ENCODE data around the gene LRCH1.
A peak's percentile ranks its signal among the peaks of the same experiment; 100 is the strongest.

LRCH1 gene

GRCh38 chr13:46605076-46605824 is 52.3 kb downstream of the LRCH1 start:
- TF ChIP-seq CTCF (IDR thresholded peaks at IDR 0.05; ENCODE audit: insufficient read depth, missing control alignments): no peak
- FAIRE-seq (no peak), DNase-seq (ENCODE audit: insufficient read length, low spot score) (no peak)

GRCh38 chr13:46605825-46606554 is 53.0 kb downstream of the LRCH1 start:
- peak; percentile 11 for FAIRE-seq
- DNase-seq (ENCODE audit: insufficient read length, low spot score): no peak
- no peak for TF ChIP-seq CTCF (IDR thresholded peaks at IDR 0.05; ENCODE audit: insufficient read depth, missing control alignments)

GRCh38 chr13:46606970-46607369 is 54.0 kb downstream of the LRCH1 start:
- no peak for TF ChIP-seq CTCF (IDR thresholded peaks at IDR 0.05; ENCODE audit: insufficient read depth, missing control alignments)
- FAIRE-seq: no peak
- DNase-seq (ENCODE audit: insufficient read length, low spot score): no peak

GRCh38 chr13:46607768-46608564 is 55.0 kb downstream of the LRCH1 start:
- FAIRE-seq (peak; percentile 16), DNase-seq (ENCODE audit: insufficient read length, low spot score) (no peak)
- no peak for TF ChIP-seq CTCF (IDR thresholded peaks at IDR 0.05; ENCODE audit: insufficient read depth, missing control alignments)

DNA sequence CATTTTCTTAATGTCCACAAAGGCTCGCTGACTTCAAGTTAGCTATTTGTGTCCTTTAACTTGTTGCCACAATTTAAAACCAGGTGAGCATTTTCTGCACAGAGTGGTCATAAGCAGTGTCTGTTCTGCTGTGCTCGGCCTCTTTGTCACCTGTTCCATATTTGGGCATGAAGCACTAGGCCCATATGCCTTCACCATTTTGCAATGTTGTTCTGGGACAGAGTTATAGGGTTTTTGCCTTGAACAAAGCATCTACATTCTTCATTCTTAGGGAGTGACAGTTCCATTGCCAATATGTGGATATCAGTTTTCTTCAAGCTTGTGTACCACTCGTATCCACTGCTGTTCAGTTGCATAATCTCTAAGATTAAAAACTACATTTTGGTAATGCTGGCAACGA is 56.1 kb downstream of the LRCH1 start:
- FAIRE-seq (peak; percentile 88), DNase-seq (ENCODE audit: insufficient read length, low spot score) (no peak)
- TF ChIP-seq CTCF (IDR thresholded peaks at IDR 0.05; ENCODE audit: insufficient read depth, missing control alignments): no peak

DNA sequence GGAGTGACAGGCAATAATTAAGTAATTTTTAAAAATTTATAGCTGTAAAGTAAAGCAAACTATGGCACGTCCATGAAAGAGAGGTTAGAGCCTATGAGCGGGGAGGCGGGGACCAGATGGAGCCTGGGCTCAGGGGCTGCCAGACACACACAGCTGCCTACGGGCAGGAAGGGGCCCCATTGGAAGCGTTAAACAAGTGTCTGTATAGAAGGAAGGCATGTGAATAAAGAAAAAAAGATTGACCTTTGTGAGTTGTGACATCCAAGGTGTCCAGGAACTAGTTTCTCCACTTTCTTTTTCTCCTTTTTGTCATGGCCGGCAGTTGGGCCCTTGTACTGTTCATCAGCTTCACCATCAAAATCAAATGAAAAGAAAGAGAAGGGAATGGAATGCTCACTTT is 56.8 kb downstream of the LRCH1 start:
- FAIRE-seq: no peak
- no peak for TF ChIP-seq CTCF (IDR thresholded peaks at IDR 0.05; ENCODE audit: insufficient read depth, missing control alignments)
- no peak for DNase-seq (ENCODE audit: insufficient read length, low spot score)
